Measurements from ENCODE around the gene TEX53.

DNA sequence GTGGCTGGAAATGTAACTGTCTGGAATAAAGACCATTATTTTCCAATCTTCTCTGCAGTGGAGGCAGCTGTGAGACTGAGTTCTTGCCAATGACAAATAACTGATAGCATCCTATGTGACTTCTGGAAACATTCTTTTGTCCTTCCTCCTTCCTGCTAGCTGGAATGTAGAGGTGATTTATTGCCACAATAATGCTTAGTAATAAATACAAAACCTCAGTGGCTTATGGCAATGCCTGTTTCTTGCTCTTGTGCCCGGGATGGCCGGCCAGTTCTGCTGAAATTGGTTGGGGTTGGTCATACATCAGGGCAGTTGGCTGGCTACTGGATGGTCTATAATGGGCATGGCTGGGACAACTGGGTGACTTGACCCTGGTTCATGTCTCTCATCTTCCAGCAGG is 36.5 kb upstream of the TEX53 start:
- TF ChIP-seq YY1 (IDR thresholded peaks at IDR 0.05; ENCODE audit: insufficient read depth, insufficient read length): no peak
- TF ChIP-seq SUZ12 (IDR thresholded peaks at IDR 0.05; ENCODE audit: extremely low read depth, insufficient read depth, insufficient read length): no peak

All from NT2/D1 (cell line).